KOPT-K1 (cell line): Measurements from ENCODE around the gene LMOD3.

Experiments
- H3K27ac ChIP-seq: fragments of 200-600 bp; sonication (generic); 2 replicates; pipeline ENCODE4 v1.5.1; 2016; ENCODE audit warnings: antibody characterized with exemption, mild to moderate bottlenecking, low read depth, low read length; ENCODE audit not compliant: poor library complexity, severe bottlenecking
- H3K36me3 ChIP-seq: fragments of 200-600 bp; sonication (generic); 2 replicates; pipeline ENCODE4 v1.5.1; 2017; ENCODE audit warnings: antibody characterized with exemption, mild to moderate bottlenecking, low read length, moderate library complexity; ENCODE audit not compliant: insufficient read depth
- H3K9me3 ChIP-seq: fragments of 200-600 bp; sonication (generic); 2 replicates; pipeline ENCODE4 v1.5.1; 2017; ENCODE audit warnings: antibody characterized with exemption, low read length, mild to moderate bottlenecking; ENCODE audit not compliant: insufficient read depth, poor library complexity, severe bottlenecking

Gene LMOD3

DNA sequence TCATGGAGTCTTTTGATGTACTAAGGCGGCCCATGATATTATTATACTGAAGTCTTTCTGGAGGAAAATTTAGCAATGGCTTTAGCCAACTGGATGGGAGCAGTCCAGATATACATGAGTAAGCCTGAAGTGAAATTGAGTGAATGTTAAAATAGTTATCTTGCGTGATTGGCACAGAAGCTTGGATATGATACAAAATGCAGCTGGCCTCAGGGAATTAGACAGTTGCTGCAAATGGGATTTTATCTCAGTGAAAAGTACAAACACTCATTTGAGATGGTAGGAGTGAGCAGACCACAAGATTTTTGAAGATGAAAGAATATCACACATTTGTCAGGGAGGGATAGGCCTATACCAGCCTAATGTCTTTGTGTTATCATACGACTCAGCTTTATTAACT lies 8.9 kb downstream of the LMOD3 start:
- no peaks in the 10 kb centered on the region for H3K36me3 ChIP-seq
- H3K27ac ChIP-seq, result no peak overlapping the region
- H3K9me3 ChIP-seq, result no peaks in the 10 kb centered on the region

DNA sequence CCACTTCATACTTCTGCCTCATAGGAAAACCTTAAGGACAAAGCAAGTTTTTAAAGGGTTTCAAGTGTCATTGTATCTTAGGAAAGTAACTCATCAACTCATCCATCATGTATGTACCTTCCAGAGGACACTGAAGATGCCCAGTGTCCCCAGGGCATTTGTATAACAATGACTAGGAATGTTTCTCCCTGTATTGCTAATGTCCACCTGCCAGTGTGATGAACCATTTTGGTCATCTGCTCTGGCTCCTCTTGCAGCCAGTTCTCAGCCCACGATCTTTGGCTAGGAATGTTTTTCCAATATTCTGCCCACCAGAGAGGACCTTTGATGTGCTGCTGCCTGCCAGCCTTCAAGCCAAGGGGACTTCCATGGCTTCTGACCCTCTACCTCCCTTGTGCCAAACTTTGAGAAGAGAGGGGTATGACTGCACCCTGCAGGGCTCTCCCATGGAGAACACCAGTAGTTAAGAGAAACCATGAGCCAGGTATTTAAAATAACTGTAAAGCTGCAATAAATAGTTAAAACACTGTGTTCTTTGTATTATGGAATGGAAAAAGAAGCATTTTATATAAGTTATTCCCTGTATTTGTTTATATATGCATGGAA lies 11.4 kb downstream of the LMOD3 start:
- Histone ChIP-seq H3K36me3 (peaks cover 2% of the 10 kb centered on the region), H3K27ac (no peak overlapping the region), H3K9me3 (no peaks in the 10 kb centered on the region)

DNA sequence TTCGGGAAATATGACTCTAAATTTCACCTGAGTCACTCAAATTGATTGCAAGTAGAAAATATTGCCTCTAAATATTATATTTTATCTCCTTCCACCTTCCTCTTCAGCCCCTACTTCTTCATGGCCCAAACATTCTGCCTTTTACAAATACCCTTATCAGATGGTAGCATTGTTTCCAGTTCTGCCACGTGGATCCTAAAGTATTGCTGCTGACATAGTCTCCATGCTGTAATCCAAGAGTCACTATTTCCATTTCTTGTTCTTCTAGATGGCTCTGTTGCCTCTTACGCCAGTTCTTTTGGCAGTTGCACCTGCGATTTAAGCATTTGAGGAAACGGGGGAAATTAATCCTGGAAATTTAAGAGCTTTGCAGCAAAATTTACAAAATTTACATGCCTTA lies 13.6 kb downstream of the LMOD3 start:
- Histone ChIP-seq H3K9me3 (no peaks in the 10 kb centered on the region), H3K36me3 (peaks cover 25% of the 10 kb centered on the region), H3K27ac (no peak overlapping the region)

DNA sequence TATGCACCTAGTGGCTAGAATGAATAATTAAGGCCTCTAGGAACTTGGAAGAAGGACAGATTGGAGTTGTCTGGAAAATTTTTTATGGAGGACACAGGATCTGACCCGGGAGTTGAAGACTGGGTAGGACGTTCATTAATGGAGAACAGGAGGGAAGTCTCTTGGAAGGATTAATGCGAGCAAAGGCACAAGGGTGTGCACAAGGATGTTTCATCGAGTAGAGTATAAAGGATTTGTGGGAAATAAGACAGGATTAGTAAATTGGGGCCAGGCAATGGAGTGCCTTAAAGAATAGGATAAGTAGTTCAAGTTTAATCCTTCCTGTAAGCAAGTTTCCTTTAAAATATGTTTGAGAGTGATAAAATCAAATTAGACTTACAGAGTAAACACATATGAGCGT lies 14.6 kb downstream of the LMOD3 start:
- Histone ChIP-seq H3K9me3 (no peaks in the 10 kb centered on the region), H3K27ac (no peak overlapping the region), H3K36me3 (peaks cover 34% of the 10 kb centered on the region)

DNA sequence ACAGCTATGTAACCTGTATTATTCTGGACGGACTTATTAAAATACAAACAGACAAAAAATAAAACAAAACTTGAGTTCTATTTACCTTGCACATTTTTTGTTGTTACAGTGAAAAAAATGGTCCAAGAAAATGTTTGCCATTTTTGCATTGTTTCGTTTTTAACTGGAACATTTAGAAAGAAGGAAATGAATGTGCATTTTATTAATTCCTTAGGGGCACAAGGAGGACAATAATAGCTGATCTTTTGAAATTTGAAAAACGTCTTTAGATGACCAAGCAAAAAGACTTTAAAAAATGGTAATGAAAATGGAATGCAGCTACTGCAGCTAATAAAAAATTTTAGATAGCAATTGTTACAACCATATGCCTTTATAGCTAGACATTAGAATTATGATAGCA lies 17.1 kb downstream of the LMOD3 start:
- H3K9me3 ChIP-seq, result no peaks in the 10 kb centered on the region
- H3K27ac ChIP-seq, result no peak overlapping the region
- H3K36me3 ChIP-seq, result peaks cover 50% of the 10 kb centered on the region

DNA sequence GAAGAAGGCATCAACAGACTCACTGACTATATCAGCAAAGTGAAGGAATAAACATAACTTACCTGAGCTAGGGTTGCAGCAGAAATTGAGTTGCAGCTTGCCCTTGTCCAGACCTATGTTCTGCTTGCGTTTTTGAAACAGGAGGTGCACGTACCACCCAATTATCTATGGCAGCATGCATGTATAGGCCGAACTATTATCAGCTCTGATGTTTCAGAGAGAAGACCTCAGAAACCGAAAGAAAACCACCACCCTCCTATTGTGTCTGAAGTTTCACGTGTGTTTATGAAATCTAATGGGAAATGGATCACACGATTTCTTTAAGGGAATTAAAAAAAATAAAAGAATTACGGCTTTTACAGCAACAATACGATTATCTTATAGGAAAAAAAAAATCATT lies 17.8 kb downstream of the LMOD3 start:
- no peaks in the 10 kb centered on the region for H3K9me3 ChIP-seq
- H3K27ac ChIP-seq, result no peak overlapping the region
- peaks cover 50% of the 10 kb centered on the region for H3K36me3 ChIP-seq

DNA sequence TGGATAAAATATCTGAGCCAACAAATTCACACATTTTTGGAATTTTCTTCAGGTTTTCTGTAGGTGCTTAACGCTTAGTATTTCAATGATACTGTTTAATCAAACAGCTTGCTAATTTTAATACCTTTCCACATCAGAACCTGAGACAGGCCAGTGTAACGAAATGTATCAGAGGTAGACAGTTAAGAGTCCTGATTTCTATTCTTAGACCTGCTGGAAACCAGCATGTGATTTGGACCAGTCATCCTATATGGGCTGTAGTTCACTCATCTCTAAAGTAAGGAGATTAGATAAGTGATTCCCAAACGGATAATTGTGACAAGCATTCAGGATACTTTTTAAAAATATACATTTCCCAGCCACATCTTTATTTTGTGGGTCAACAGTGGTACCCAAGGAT lies 19.3 kb downstream of the LMOD3 start:
- Histone ChIP-seq H3K27ac (no peak overlapping the region), H3K36me3 (peaks cover 50% of the 10 kb centered on the region)

DNA sequence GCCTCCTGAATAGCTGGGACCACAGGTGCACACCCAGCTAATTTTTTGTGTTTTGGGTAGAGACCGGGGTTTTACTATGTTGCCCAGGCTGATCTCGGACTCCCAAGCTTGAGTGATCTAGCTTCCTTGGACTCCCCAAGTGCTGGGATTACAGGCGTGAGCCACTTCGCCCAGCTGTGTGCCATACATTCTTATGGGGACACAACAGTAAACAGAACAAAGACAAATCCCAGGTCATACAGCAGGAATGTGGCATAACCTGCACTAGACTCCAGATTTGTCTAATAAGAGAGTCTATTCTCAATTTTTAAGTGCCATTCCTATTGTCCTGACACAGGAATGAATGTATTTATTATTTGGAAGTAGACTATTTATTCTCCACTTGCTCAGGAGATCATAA lies 20.0 kb downstream of the LMOD3 start:
- peaks cover 54% of the 10 kb centered on the region for H3K36me3 ChIP-seq
- H3K27ac ChIP-seq, result no peak overlapping the region

More for the DNA sequence above, 19.3 kb downstream of the LMOD3 start:
- H3K9me3 ChIP-seq, result no peaks in the 10 kb centered on the region

DNA sequence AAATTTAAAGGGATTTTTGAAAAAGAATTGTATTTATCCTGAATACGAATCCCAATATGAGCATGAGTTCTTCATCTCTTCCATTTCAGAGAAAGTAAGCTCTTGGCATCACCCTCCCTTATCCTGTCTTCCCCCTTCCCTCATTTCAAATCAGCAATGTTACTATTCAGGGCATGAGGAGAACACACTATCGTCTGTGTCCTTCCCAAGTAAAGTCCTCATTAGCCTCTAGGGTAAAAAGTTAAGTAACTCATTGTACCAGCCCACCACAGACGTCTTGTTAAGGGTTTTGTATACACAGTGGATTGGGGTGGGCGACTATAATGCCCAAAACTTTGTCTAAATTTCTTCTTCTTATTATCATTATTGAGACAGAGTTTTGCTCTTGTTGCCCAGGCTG lies 22.8 kb downstream of the LMOD3 start:
- Histone ChIP-seq H3K9me3 (no peaks in the 10 kb centered on the region), H3K36me3 (peaks cover 46% of the 10 kb centered on the region), H3K27ac (no peak overlapping the region)

More for the DNA sequence above, 20.0 kb downstream of the LMOD3 start:
- H3K9me3 ChIP-seq, result no peaks in the 10 kb centered on the region

DNA sequence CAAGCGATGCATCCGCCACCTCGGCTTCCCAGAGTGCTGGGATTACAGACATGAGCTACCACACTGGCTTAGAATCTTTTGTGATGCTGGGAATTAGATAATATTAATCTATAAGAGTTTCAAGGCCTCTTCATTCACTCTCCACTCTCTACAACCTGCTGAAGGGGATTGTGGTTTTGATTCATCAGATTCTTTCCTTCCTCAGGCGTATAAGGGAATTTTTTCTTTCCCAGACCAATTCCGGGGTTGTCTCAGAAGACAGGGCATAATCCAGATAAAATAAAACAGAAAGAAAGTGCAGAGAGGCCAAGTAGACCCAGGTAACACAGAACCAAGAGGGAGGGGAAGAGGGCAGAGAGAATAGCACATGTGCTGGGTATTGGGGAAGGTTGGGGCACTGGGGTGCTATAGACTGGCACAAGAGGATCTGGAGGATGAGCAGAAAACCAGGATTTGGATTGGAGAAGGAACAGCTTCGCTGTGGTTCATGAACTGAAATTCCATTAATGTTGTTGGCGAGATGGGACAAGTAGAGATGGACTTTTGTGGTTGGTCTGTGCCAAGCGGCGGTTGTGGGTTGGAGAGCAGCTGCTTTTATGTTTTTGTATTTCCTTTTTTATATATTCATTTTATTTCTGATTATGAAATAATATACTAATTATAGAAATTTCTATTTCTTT lies 24.8 kb downstream of the LMOD3 start:
- Histone ChIP-seq H3K27ac (no peak overlapping the region), H3K9me3 (no peaks in the 10 kb centered on the region), H3K36me3 (peaks cover 33% of the 10 kb centered on the region)

DNA sequence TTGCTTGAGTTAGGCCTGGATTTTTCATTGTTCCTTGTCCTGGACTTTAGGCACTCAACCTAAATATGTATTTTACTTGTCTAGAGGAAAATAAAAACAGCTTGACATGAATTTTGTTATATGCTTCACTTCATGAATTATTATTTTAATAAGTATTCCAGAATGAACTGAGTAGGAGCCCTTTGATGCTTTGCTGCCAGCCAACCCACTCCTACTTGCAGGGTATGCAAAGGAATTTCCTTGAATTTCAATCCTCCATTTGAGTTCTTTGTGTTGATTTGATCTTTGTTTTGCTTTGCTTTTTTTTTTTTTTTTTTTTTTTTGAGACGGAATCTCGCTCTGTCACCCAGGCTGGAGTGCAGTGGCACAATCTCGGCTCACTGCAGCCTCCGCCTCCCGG lies 26.1 kb downstream of the LMOD3 start:
- peaks cover 21% of the 10 kb centered on the region for H3K36me3 ChIP-seq
- no peaks in the 10 kb centered on the region for H3K9me3 ChIP-seq
- no peak overlapping the region for H3K27ac ChIP-seq

DNA sequence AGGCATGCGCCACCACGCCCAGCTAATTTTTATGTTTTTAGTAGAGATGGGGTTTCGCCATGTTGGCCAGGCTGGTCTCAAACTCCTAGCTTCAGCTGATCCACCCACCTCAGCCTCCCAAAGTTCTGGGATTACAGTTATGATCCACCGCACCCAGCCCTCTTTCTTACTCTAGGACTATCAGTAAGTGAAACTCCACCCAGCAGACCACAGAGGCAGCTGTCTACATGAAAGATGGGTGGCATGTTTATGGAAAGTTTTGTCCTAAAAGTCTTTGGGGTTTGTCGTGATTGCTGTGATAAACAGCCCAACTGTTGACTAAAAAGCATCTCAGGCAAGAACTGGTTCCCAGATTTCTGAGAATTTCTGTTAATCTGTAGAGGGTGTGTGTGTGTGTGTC lies 26.8 kb downstream of the LMOD3 start:
- Histone ChIP-seq H3K36me3 (peaks cover 20% of the 10 kb centered on the region), H3K27ac (no peak overlapping the region), H3K9me3 (no peaks in the 10 kb centered on the region)

DNA sequence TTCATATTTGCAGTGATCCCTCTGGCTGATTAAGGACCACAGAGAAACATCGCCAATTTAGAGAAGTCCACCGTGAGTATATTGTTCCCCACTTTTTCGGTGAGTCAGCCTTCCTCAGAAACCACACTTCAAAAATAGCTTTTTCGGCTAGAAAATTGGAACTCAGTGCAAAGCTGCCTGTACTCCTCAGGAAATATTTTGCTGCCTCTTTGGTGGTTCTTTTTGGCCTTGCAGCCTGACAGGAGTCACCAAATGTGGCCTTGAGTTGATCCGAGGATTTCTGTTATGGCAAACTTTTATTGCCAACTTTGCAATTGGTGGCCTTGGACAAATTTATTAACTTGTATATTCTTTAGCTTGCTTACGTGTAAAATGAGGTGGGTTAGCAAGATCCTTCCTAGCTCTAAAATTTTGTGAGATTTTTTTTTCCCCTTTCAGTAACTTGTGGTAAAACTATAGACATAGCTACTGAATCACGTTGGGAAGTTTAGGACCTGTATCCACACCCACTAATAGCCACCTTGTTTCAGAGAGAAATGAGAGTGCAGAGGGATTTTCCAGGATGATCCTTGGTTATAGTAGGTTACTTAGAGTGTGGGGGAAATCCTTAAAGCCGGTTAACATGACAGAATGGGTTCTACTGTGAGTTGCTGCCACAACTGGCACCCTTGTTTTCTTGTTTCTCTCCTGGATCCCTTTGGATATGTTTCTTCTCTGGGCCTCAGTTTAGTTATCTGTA lies 27.8 kb downstream of the LMOD3 start:
- Histone ChIP-seq H3K9me3 (no peaks in the 10 kb centered on the region), H3K36me3 (peaks cover 24% of the 10 kb centered on the region), H3K27ac (no peak overlapping the region)

DNA sequence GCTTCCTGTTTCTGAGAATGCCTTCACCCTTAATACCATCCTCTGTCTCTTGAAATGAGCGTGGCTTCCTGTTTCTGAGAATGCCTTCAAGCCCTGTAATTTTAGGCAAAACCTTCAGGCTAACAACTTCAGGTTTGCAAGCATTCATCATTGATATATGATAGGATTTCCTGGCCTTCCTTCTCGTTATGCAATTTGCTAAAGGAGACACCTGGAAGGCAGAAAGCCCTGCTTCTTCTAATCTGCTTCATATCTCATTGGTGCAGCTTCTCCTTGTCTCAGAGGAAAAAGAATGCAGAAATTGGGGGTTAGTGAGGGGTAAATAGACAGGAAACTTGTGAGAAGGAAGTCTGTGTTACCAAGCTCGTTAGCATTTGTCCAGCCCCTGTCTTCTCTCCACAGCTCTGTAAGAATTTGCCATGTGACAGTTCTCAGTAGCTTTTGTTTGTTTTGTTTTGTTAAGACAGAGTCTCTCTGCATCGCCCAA lies 30.3 kb downstream of the LMOD3 start:
- Histone ChIP-seq H3K27ac (peak overlapping the region; percentile 68), H3K36me3 (peaks cover 22% of the 10 kb centered on the region), H3K9me3 (no peaks in the 10 kb centered on the region)

DNA sequence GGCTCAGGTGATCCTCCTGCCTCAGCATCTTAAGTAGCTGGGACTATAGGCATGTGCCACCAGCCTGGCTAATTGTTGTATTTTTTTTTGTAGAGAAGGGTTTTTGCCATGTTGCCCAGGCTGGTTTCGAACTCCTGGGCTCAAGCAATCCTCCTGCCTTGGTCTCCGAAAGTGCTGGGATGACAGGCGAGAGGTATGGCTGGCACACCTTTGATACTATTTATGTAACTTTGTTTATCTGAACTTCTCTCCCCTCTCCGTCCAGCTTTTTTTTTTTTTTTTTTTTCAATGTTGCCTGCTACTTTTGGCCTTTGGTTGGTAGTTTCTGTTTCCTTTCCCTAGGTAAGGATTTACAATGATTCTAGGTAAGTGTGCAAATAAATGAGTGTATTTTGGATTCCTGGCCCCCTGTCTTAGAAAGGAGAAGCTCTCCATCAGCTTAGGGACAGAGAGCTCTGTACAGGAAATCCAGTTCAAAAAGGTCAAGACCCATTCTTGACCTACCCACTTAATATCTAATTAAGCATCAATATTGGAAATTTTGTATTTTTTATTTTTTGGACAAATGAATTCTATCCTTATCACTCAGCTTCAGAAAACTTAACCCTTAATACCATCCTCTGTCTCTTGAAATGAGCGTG lies 30.9 kb downstream of the LMOD3 start:
- Histone ChIP-seq H3K27ac (peak overlapping the region; percentile 68), H3K9me3 (no peaks in the 10 kb centered on the region), H3K36me3 (peaks cover 22% of the 10 kb centered on the region)
